NB4 (cell line): Measurements from ENCODE around the gene CCDC91.

Experiments
- MYC ChIP-seq: IDR thresholded peaks from 2 replicates; pipeline ENCODE4 v1.6.1; 2011; ENCODE audit warnings: low read depth, low read length
- POLR2A ChIP-seq: IDR thresholded peaks from 2 replicates; pipeline ENCODE4 v1.6.1; 2011; ENCODE audit warnings: mild to moderate bottlenecking; ENCODE audit not compliant: insufficient read length; ENCODE audit errors: extremely low read depth
- TF ChIP-seq, protein P1 (sequence below): IDR thresholded peaks from one replicate; pipeline ENCODE4 v1.5.1; 2012; ENCODE audit warnings: low read depth, low read length

DNA sequence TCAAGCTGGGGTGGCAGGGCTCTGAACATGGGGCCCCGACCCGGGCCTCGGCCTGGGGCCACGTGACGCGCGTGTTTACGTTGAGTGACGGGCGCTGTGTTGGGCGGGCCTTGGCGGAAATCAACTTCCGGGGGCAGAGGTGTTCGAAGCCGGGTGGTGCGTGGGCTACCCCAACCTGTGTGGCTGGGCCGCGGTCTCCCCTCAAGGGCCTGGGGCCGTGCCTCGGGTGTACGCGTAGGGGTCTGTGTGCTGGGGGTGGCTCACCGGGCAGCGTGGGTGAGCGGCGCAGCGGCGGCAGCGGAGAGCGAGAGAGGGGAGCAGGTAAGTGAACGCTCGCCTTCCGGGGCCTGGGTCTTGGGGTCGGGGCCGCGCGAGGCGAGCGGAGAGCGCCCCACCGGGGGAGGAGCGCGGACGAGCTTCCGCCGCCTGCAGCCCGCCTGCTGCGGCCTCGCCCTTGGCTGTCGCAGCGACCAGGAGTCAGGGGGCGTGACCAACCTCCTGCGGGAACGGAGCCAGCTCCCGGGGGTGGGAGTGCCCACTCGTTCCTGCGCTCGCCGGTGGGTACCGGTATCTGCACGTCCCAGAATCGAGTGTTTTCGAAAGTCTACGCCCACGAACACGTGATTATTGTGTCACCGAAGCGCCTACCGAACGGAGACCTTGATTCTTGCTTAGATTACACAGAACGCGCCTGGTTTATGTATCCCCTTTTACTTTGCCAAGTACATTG is at the start of gene CCDC91:
- TF ChIP-seq, protein P1, sequence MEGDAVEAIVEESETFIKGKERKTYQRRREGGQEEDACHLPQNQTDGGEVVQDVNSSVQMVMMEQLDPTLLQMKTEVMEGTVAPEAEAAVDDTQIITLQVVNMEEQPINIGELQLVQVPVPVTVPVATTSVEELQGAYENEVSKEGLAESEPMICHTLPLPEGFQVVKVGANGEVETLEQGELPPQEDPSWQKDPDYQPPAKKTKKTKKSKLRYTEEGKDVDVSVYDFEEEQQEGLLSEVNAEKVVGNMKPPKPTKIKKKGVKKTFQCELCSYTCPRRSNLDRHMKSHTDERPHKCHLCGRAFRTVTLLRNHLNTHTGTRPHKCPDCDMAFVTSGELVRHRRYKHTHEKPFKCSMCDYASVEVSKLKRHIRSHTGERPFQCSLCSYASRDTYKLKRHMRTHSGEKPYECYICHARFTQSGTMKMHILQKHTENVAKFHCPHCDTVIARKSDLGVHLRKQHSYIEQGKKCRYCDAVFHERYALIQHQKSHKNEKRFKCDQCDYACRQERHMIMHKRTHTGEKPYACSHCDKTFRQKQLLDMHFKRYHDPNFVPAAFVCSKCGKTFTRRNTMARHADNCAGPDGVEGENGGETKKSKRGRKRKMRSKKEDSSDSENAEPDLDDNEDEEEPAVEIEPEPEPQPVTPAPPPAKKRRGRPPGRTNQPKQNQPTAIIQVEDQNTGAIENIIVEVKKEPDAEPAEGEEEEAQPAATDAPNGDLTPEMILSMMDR = no peak
- peak; percentile 82 for TF ChIP-seq POLR2A
- TF ChIP-seq MYC = peak; percentile 89
